ENCODE measurements around the gene EPHA3.

DNA sequence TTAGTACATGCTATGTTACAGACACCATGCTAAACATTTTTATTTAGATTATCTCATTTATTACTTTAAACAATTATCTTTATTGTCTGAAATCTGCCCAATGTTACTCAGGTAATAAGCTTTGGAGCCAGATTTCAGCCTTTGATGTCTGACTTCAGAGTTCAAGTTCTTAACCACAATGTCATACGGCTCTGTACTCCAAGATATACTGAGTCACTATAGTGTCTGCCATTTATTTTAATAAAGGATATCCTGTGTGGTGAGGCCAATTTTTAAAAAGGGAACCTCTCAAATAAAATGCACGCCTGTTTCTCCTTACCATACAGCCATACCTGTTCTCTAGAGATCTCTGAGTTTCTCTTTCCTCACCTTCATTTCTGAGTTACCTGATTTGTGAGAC lies 193.1 kb downstream of the EPHA3 start:
- TF ChIP-seq POLR2A (IDR thresholded peaks at IDR 0.05; ENCODE audit: low read length), result no peak
- no peak for TF ChIP-seq GATA1 (IDR thresholded peaks at IDR 0.05; ENCODE audit: low read depth, low read length)

Measured in erythroblast (primary cell).